ENCODE results near the gene VEGFB.

Gene VEGFB

DNA sequence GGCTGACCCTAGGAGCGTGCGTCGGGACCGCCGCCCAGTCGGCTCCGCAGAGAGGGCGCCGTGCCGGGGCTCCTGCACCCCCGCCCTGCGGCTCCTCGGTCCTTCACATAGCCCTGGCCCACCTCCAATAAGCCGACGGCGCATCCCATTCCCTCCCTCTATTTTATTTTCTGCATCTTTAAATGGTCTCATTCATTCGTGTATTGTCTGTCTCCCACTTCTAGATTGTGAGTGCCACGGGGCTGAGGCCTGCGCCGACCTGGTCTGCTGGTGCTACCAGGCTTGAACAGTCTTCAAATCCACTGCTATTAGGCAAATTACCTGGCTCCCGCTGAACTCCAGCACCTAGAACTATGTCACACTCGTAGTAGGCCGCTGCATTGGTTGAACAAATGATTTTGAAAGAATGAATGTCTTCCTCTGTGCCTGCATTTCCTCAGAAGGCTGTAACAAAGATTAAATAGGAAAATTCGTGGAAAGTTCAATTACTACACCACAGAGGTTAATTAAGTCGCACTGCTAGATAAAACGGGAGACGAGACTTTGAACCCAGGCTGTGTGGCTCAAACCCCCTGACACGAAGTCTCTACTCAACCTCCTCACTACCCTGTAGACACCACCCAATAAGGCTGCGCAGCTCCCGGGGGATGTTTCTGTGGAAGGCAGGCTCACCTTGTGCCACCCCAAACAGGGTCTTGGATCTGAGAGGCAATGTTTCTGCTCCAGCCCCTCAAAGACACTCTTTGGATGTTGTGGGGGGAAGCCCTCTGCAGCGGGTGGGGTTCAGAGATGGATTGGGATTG lies 13.5 kb downstream of the VEGFB start:
- TF ChIP-seq FOXP2 (optimal IDR thresholded peaks at IDR 0.05; ENCODE audit: borderline replicate concordance, extremely low read depth, extremely low read length, insufficient read depth) (no peak), SIN3A (IDR thresholded peaks at IDR 0.05; ENCODE audit: borderline replicate concordance, insufficient read depth, low read length) (no peak), TAF1 (IDR thresholded peaks at IDR 0.05; ENCODE audit: borderline replicate concordance, insufficient read depth, low read length) (no peak), POLR2AphosphoS5 (IDR thresholded peaks at IDR 0.05; ENCODE audit: low read depth, low read length) (no peak)
- TF ChIP-seq, protein P1, sequence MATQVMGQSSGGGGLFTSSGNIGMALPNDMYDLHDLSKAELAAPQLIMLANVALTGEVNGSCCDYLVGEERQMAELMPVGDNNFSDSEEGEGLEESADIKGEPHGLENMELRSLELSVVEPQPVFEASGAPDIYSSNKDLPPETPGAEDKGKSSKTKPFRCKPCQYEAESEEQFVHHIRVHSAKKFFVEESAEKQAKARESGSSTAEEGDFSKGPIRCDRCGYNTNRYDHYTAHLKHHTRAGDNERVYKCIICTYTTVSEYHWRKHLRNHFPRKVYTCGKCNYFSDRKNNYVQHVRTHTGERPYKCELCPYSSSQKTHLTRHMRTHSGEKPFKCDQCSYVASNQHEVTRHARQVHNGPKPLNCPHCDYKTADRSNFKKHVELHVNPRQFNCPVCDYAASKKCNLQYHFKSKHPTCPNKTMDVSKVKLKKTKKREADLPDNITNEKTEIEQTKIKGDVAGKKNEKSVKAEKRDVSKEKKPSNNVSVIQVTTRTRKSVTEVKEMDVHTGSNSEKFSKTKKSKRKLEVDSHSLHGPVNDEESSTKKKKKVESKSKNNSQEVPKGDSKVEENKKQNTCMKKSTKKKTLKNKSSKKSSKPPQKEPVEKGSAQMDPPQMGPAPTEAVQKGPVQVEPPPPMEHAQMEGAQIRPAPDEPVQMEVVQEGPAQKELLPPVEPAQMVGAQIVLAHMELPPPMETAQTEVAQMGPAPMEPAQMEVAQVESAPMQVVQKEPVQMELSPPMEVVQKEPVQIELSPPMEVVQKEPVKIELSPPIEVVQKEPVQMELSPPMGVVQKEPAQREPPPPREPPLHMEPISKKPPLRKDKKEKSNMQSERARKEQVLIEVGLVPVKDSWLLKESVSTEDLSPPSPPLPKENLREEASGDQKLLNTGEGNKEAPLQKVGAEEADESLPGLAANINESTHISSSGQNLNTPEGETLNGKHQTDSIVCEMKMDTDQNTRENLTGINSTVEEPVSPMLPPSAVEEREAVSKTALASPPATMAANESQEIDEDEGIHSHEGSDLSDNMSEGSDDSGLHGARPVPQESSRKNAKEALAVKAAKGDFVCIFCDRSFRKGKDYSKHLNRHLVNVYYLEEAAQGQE (IDR thresholded peaks at IDR 0.05; ENCODE audit: insufficient read depth in 1 of 2, low read depth in 2 of 2, low read length in 2 of 2), result no peak

DNA sequence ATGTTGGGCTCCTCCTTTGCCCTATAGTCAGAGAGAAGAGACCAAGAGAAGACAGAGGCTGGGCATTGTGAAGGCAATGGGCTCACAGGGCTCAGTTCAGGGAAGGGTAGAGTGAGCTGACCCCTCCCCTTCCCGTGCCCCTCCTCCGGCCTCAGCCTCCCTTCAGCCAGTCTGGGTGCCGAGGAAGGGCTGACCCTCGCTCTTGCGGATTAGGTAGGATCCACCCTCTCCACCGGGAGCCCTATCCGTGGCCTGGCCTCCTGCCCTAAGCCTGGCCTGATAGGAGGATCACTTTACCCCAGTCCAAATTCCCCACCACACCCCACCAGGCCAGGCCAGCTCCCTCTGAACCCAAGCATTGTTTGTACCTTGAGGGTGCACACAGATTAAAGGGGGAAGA lies 14.2 kb downstream of the VEGFB start:
- TF ChIP-seq POLR2AphosphoS5 (IDR thresholded peaks at IDR 0.05; ENCODE audit: low read depth, low read length), result no peak
- TF ChIP-seq TAF1 (IDR thresholded peaks at IDR 0.05; ENCODE audit: borderline replicate concordance, insufficient read depth, low read length), result no peak
- TF ChIP-seq SIN3A (IDR thresholded peaks at IDR 0.05; ENCODE audit: borderline replicate concordance, insufficient read depth, low read length), result no peak
- TF ChIP-seq, protein P1 (IDR thresholded peaks at IDR 0.05; ENCODE audit: insufficient read depth in 1 of 2, low read depth in 2 of 2, low read length in 2 of 2), result no peak
- TF ChIP-seq FOXP2 (optimal IDR thresholded peaks at IDR 0.05; ENCODE audit: borderline replicate concordance, extremely low read depth, extremely low read length, insufficient read depth), result no peak

DNA sequence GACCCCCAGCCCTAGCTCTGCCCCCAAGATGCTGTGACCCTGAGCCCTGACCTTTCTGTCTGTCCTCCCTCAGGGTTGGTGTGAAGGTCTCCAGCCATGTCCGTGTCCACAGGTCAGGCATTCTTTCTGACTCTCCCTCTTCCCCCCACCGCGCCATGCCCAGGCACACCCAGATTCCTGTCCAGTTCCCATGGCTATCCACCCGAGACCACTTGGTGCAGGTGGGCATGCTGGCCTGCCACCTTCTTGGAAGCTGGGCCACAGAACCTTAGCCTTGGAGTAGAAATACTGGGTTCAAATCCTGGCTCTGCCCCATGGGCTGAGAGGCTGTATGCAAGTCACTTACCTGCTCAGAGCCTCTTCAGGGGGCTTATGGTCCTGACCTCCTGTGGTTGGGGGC lies 14.7 kb downstream of the VEGFB start:
- TF ChIP-seq FOXP2 (optimal IDR thresholded peaks at IDR 0.05; ENCODE audit: borderline replicate concordance, extremely low read depth, extremely low read length, insufficient read depth) (no peak), POLR2AphosphoS5 (IDR thresholded peaks at IDR 0.05; ENCODE audit: low read depth, low read length) (no peak), TAF1 (IDR thresholded peaks at IDR 0.05; ENCODE audit: borderline replicate concordance, insufficient read depth, low read length) (no peak), SIN3A (IDR thresholded peaks at IDR 0.05; ENCODE audit: borderline replicate concordance, insufficient read depth, low read length) (no peak)
- TF ChIP-seq, protein P1 (IDR thresholded peaks at IDR 0.05; ENCODE audit: insufficient read depth in 1 of 2, low read depth in 2 of 2, low read length in 2 of 2), result no peak

DNA sequence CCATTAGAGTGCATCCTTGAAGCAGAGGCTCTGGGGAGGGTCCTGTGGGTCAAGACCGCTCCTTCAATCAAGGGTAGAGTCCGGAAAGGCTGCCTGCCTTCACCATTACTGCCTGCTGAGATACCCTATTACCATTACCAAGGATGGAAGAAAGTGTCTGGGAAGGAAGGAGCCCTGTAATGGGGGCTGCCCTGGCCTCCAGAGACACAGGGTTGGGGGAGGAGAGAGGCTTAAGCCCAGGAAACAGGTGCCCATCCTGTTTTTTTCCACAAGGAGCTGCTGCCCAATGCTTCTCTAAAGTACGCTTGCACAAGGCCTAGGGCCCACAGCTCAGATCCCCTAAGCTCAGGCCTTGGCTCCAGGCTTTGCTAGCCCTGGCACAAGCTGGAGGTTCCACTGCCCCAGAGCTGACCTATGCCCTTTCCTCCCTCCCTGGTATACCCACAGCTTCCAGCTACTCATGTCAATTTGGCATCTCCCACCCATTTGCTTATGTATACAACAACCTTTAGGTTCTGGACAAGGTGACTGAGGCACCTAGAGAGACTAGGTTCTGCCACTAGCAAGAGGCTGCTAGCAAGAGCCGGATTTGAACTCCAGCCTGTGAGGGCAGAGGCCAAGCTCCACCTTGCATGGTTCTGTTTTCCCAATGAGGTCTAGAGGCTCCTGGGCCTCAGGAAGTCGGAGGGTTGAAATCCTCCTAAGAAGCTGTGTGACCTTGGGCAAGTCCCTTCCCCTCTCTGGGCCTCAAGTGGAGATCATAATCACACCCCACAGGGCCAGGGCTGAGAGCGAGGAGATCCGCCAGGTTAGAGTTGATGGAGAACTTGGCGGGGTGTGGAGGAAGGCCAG lies 15.4 kb downstream of the VEGFB start:
- TF ChIP-seq, protein P1 (IDR thresholded peaks at IDR 0.05; ENCODE audit: insufficient read depth in 1 of 2, low read depth in 2 of 2, low read length in 2 of 2), result no peak
- TF ChIP-seq POLR2AphosphoS5 (IDR thresholded peaks at IDR 0.05; ENCODE audit: low read depth, low read length) (no peak), SIN3A (IDR thresholded peaks at IDR 0.05; ENCODE audit: borderline replicate concordance, insufficient read depth, low read length) (no peak), TAF1 (IDR thresholded peaks at IDR 0.05; ENCODE audit: borderline replicate concordance, insufficient read depth, low read length) (no peak)

All from PFSK-1 (cell line).